Smooth muscle cell (in vitro differentiated cells): ENCODE data around the gene EIF2AK3. TPM values are rescaled to one million over a fixed set of nuclear protein-coding genes. Genes with fewer than 3 reads are reported as not detected.
"Not testable (repeated sequence)": the region's sequence is repeated elsewhere in the genome, so short reads cannot be mapped to it uniquely, and the experiment has no call there.

Experiments
- DNase-seq: peaks from one replicate; lab custom pipeline; 2025; ENCODE audit not compliant: unreplicated experiment; lab: John Stamatoyannopoulos, UW
- H2AFZ ChIP-seq: fragments of 200-600 bp; sonication (generic); 2 replicates; pipeline ENCODE4 v1.6.0; 2016; ENCODE audit warnings: antibody characterized with exemption, low read depth, mild to moderate bottlenecking
- H3F3A ChIP-seq: fragments of 200-600 bp; sonication (generic); 2 replicates; pipeline ENCODE4 v1.6.0; 2017; ENCODE audit warnings: antibody characterized with exemption, low read depth
- H3K27ac ChIP-seq: fragments of 200-600 bp; sonication (generic); 2 replicates; pipeline ENCODE4 v1.5.1; 2016; ENCODE audit warnings: low read depth, mild to moderate bottlenecking
- H3K27me3 ChIP-seq: fragments of 200-600 bp; sonication (generic); 2 replicates; pipeline ENCODE4 v1.6.1; 2016; ENCODE audit warnings: low read depth, mild to moderate bottlenecking
- H3K36me3 ChIP-seq: fragments of 200-600 bp; sonication (generic); 2 replicates; pipeline ENCODE4 v1.5.1; 2016; ENCODE audit warnings: low read depth
- H3K4me1 ChIP-seq: fragments of 200-600 bp; sonication (generic); 2 replicates; pipeline ENCODE4 v1.5.1; 2016; ENCODE audit warnings: low read depth
- H3K4me2 ChIP-seq: fragments of 200-600 bp; sonication (generic); 2 replicates; pipeline ENCODE4 v1.6.0; 2016; ENCODE audit warnings: mild to moderate bottlenecking
- H3K4me3 ChIP-seq: fragments of 200-600 bp; sonication (generic); 2 replicates; pipeline ENCODE4 v1.5.1; 2016; ENCODE audit warnings: mild to moderate bottlenecking
- H3K79me2 ChIP-seq: fragments of 200-600 bp; sonication (generic); 2 replicates; pipeline ENCODE4 v1.6.0; 2016; ENCODE audit warnings: low read depth, mild to moderate bottlenecking
- H3K9ac ChIP-seq: fragments of 200-600 bp; sonication (generic); 2 replicates; pipeline ENCODE4 v1.6.0; 2016; ENCODE audit warnings: low read depth
- H3K9me3 ChIP-seq: fragments of 200-600 bp; sonication (generic); replicated peaks from 2 replicates; pipeline ENCODE4 v1.5.1; 2016; ENCODE audit warnings: low read depth
- H4K20me1 ChIP-seq: fragments of 200-600 bp; sonication (generic); 2 replicates; pipeline ENCODE4 v1.6.0; 2016; ENCODE audit warnings: low read depth
- WGBS: methylation state at CpG from one replicate; pipeline ENCODE4 v1.1.7; 2016; ENCODE audit warnings: low lambda C conversion rate; 5-methylcytosine and 5-hydroxymethylcytosine counted together
- polyA plus RNA-seq: library from polyadenylated mRNA; unstranded; fragments of >200 nt; fragmentation: Nextera tagmentation; extraction: Ambion mirVana; gene quantifications from 2 replicates; pipeline ENCODE4 v1.2.1, GENCODE V29; 2016
- total RNA-seq: library from RNA; depleted of rRNA; stranded (reverse); fragments of >200 nt; gene quantifications from 2 replicates; pipeline ENCODE4 v1.2.3, GENCODE V29; 2014
- TF ChIP-seq, protein P1 (sequence below): fragments of 200-600 bp; sonication (generic); IDR thresholded peaks from 2 replicates; pipeline ENCODE4 v1.5.1; 2017; ENCODE audit warnings: borderline replicate concordance, mild to moderate bottlenecking, antibody characterized with exemption; ENCODE audit not compliant: insufficient read depth, poor library complexity, severe bottlenecking

Gene EIF2AK3
- total and polyA plus RNA-seq, 2 experiments from 2014 or later = 16.2 to 53.4 TPM

GRCh38 chr2:88549616-88550292 lies 77.5 kb downstream of the EIF2AK3 start:
- Histone ChIP-seq H3F3A (peaks cover 3% of the 10 kb centered on the region), H3K36me3 (no peaks in the 10 kb centered on the region), H3K4me2 (peak overlapping the region; percentile 83), H3K79me2 (no peaks in the 10 kb centered on the region), H3K27me3 (peaks cover 14% of the 10 kb centered on the region), H3K27ac (no peak overlapping the region), H3K9ac (no peak overlapping the region), H4K20me1 (no peaks in the 10 kb centered on the region), H3K9me3 (no peaks in the 10 kb centered on the region), H3K4me1 (peaks cover 3% of the 10 kb centered on the region), H3K4me3 (peak overlapping the region; percentile 31), H2AFZ (peak overlapping the region; percentile 62)
- TF ChIP-seq, protein P1, sequence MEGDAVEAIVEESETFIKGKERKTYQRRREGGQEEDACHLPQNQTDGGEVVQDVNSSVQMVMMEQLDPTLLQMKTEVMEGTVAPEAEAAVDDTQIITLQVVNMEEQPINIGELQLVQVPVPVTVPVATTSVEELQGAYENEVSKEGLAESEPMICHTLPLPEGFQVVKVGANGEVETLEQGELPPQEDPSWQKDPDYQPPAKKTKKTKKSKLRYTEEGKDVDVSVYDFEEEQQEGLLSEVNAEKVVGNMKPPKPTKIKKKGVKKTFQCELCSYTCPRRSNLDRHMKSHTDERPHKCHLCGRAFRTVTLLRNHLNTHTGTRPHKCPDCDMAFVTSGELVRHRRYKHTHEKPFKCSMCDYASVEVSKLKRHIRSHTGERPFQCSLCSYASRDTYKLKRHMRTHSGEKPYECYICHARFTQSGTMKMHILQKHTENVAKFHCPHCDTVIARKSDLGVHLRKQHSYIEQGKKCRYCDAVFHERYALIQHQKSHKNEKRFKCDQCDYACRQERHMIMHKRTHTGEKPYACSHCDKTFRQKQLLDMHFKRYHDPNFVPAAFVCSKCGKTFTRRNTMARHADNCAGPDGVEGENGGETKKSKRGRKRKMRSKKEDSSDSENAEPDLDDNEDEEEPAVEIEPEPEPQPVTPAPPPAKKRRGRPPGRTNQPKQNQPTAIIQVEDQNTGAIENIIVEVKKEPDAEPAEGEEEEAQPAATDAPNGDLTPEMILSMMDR = no peak
- DNase-seq = no peak
- WGBS = 5% methylated on average over 36 of the region's 36 CpGs

DNA sequence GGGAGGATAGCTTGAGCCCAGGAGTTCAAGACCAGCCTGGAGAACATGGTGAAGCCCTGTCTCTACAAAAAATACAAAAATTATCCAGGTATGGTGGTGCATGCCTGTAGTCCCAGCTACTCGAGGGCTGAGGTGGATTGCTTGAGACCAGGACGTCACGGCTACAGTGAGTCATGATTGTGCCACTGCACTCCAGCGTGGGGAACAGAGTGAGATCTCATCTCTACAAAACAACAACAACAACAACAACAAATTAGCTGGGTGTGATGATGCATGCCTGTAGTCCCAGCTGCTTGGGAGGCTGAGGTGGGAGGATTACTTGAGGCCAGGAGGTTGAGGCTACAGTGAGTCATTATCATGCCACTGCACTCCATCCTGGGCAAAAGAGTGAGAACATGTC lies 81.0 kb downstream of the EIF2AK3 start:
- DNase-seq, H4K20me1 ChIP-seq, H3K27ac ChIP-seq, H3F3A ChIP-seq, H3K9me3 ChIP-seq, H3K4me2 ChIP-seq, H3K79me2 ChIP-seq, H2AFZ ChIP-seq, H3K4me3 ChIP-seq, H3K9ac ChIP-seq, H3K4me1 ChIP-seq, H3K36me3 ChIP-seq: not testable (repeated sequence)
- H3K27me3 ChIP-seq = peaks cover 14% of the 10 kb centered on the region
- 88% methylated on average over 4 of the region's 4 CpGs for WGBS

DNA sequence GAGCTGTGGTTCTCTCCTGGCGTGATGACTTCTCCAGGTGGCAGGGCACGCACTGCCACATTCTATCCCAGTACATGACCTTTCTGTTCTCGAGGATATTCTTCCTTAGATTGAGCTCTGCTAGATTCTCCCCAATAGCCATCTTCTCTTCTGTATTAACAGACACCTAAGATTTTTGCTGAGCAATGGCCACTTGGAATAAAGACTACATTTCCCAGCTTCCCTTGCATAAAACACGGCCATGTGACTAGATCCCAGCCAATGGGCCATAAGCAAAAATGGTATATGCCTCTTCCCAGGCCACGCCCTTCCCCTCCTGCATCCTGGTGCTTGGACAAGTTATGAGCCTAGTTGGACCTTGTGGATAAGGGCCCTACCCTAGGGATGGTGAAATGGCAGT lies 82.1 kb downstream of the EIF2AK3 start:
- Histone ChIP-seq H3K79me2 (no peaks in the 10 kb centered on the region), H3K4me2 (no peak overlapping the region), H3K4me3 (no peak overlapping the region), H3F3A (no peaks in the 10 kb centered on the region), H2AFZ (no peak overlapping the region), H3K36me3 (no peaks in the 10 kb centered on the region), H3K4me1 (no peaks in the 10 kb centered on the region), H3K27ac (no peak overlapping the region), H3K27me3 (peaks cover 10% of the 10 kb centered on the region), H3K9ac (no peak overlapping the region), H4K20me1 (no peaks in the 10 kb centered on the region), H3K9me3 (no peaks in the 10 kb centered on the region)
- DNase-seq = no peak
- WGBS = 89% methylated on average over 5 of the region's 5 CpGs
- TF ChIP-seq, protein P1 = no peak

DNA sequence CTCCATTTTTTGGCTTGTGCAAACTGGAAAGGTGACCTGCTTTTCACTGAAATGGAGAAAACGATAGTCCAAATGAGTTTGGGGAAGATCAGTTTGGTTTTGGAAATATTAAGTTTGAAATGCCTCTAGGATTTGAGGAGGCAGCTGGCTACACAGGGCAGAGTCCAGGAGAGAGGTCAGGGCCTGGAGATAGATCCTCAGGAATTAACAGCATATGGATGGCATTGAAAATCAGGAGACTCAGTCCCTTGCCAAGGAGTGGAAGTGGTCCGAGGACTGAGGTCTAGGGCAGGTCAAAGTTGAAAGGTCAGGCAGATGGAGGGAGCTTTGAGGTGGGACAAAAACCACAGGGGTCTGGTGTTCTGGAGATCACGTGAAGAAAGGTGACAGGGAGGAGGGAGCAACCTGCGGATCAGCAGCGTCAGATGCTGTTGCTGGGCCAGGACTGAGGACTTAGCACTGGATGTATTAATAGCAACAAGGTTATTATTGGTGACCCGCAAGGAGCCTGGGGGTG lies 83.7 kb downstream of the EIF2AK3 start:
- Histone ChIP-seq H2AFZ (no peak overlapping the region), H3K27ac (no peak overlapping the region), H3K4me1 (no peaks in the 10 kb centered on the region), H3K9me3 (no peaks in the 10 kb centered on the region), H3K4me3 (no peak overlapping the region), H3K36me3 (no peaks in the 10 kb centered on the region), H3K27me3 (no peaks in the 10 kb centered on the region), H3K79me2 (no peaks in the 10 kb centered on the region), H3F3A (no peaks in the 10 kb centered on the region), H3K4me2 (no peak overlapping the region), H4K20me1 (no peaks in the 10 kb centered on the region), H3K9ac (no peak overlapping the region)
- WGBS = 86% methylated on average over 6 of the region's 6 CpGs
- TF ChIP-seq, protein P1 = no peak
- no peak for DNase-seq
